HG02981 (cell line): ENCODE data around the gene C17orf100.

Experiments used
- ATAC-seq: cut with Tn5 transposase; IDR thresholded peaks from one replicate; pipeline ENCODE4 v1.9.1; 2021; ENCODE audit warnings: mild to moderate bottlenecking, moderate library complexity; ENCODE audit not compliant: unreplicated experiment

C17orf100 gene

GRCh38 chr17:6651354-6651918, at the start of gene C17orf100, which contains the start of gene MED31:
Gene C17orf100 (plus strand): TSS chr17:6651762. CDS start chr17:6651914, 152 bp downstream.
Gene MED31 (minus strand): TSS chr17:6651605. CDS start chr17:6651528, 77 bp downstream.
- peak; percentile 82 for ATAC-seq

DNA sequence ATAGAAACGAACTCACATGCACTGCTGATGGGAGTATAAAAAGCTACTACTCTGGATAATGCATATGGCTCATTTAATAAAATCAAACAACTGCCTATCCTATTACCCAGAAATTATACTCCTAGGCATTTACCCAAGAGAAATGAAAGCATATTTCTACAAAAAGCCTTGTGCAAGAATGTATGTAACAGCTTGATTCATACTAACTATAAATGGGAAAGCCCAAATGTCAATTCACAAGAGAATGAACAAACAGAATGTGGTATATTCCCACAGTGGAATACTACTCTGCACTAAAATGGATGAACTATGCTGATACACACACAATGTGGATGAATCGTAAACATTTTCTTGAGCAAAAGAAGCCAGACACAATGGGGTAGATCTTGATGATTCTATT, 49.4 kb upstream of the C17orf100 start:
- no peak for ATAC-seq

DNA sequence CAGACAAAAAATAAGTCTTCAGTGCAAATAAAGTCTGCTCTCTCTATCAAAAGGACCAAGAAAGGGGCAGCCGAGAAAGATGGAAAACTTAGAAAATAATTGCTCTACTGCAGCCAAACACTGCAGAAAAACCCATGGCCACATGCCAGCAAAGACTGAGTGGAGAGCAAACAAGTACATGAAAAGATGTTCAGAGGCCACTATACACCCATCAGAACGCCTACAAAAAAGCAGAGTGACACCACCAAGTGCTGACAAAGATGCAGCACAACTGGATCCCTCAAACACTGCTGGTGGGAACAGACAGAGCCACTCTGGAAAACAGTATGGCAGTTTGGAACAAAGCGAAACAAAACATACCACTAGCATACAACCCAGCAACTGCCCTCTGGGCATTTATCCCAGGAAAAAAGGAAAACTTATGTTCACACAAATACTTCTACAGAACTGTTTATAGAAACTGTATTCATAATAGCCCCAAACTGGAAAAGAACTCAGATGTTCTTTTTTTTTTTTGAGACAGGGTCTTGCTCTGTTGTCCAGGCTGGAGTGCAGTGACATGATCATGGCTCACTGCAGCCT, 47.7 kb upstream of the C17orf100 start:
- no peak for ATAC-seq

- ATAC-seq = no peak
Observed at GRCh38 chr17:6605142-6605541, 46.4 kb upstream of the C17orf100 start.

DNA sequence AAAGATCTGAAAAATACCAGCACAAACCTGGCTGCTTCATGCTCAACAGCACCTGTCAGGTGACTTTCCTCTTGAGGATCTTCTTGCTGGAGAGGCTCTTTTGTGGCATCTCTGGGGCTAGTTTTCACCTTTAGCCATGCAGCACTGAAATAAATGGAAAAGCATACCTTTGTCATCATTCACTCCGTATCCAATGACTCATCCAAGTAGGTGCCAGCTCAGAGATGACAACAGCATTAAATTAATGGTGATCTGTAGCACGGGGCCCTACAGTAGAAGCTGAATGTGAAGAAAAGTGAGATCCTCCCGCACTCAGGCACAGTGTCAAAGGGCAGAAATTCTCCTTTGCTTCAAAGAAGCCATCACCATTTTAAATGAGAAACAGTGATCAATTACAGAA, 43.2 kb upstream of the C17orf100 start:
- no peak for ATAC-seq

DNA sequence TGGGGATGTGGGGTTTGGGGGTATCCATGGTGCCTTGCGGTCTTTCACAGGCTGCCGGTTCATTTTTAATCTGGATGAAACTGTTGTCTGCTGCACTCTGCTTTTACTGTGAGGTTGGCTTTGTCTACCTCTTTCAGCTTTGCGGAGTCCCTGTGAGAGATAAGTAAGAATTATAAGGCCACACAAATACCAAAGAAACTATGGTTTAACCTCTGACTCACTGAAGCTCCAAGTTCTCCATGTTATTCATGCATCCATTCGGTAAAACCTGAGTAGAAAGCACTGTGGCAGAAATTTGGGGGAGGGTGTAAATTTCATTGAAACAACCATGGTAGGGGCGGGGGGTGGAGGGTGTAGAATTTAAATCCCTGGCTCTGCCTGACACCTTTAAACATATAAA, 41.6 kb upstream of the C17orf100 start:
- no peak for ATAC-seq

DNA sequence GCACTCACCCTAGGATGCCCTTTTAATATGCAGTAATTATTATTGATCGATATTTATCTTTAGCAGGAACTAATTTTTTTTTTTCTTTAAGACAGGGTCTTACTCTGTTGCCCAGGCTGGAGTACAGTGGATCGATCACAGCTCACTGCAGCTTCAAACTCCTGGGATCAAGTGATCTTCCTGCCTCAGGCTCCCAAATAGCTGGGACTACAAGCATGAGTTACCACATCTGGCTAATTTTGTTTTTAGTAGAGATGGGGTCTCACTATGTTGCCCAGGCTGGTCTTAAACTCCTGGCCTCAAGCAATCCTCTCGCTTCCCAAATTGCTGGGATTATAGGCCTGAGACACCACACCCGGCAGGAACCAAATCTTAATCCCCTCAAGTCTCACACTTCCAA, 40.3 kb upstream of the C17orf100 start:
- ATAC-seq = no peak

DNA sequence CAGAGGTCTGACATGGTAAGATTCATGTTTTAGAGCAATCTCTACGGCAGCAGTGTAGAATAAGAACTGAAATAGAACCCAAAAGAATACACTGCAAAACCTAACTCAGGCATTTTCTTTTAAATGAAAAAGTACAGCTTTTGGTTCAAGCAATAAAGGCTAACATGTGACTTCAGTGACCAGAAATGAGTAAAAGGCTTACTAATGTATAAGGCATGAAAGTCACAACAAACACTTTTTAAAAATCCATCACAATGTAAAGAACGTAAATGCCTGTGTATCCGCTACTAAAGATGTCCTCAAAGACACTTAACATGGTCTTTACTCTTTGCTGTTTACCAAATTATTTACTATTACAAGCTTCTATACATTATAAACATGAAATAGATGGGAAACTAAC, 27.6 kb upstream of the C17orf100 start:
- no peak for ATAC-seq

- no peak for ATAC-seq
Observed at GRCh38 chr17:6626616-6627015, 24.9 kb upstream of the C17orf100 start.

DNA sequence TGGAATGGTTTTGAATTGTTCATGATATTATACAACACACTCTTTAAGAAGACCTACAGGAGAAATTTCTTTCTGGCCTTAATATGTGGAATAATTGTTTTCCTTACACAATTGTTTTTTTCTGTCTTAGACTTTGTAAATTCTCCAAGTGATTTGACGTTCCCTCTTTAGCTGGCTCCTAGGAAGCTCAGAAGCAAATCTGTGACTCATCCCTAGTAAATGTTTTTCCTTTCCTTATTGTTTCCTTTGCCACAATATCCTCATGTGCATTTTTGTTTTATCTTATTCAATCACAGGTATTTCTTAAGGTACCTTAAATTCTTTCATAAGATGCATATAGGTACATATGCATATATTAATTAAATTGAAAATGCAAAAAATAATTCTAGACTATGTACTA, 24.5 kb upstream of the C17orf100 start:
- no peak for ATAC-seq

DNA sequence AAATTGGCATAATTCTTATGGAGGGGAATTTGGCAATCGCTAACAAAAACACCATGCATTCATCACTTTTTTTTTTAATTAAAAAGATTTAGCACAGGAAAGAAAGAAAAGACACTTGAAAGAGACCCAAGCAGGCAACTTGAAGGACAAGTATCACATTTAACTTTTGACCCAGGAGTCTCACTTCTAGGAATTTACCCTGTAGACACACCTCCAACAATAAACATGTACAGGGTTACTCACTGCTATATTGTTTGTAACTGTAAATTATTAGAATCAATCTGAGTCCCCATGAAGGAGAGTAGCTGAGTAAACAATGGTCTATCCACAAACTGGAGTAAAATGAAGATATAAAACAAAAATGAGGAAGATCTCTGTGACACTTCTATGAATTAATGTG, 21.2 kb upstream of the C17orf100 start:
- no peak for ATAC-seq

- no peak for ATAC-seq
Observed at GRCh38 chr17:6632530-6632929, 19.0 kb upstream of the C17orf100 start.

- no peak for ATAC-seq
Observed at GRCh38 chr17:6633263-6633662, 18.3 kb upstream of the C17orf100 start.

GRCh38 chr17:6636105-6636504, 15.5 kb upstream of the C17orf100 start:
- no peak for ATAC-seq

DNA sequence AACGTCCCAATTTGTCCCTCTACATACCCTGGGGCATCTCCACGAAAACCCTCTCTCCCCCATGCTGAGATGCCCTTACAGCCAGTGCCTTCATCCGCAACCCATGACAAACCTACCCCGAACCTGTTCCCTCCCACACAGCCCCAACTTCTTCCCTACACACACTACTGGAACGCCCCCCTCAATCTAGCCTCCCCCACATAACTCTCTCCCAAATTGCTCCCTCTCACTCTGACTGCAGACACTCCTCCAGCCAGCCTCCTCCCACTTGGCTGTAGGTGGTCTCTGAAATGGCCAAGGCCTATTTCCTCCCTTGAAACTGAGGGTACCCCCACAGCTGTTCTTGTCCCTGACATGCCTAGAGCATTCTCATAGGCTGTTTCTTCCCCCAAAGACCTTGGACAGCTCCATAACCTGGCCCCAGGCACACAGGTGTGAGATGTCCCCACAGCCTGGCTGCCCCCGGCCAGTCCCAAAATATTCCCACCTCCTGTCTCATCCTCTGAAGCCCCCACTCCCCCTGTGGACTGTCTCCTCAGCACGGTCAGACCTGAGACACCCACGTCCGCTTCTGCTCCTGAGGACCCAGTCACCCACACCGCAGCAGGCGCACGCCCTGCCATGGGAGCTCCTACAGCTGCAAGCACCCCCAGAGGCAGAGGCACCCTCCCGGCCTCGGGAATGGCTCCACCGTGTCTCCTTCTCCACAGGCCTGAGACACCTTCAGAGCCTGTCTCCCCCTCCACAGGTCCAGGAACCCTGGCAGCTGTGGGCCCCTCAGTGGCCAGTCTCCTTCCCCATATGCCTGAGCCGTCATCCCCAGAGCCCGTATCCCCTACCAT, 14.7 kb upstream of the C17orf100 start:
- ATAC-seq = no peak

GRCh38 chr17:6637458-6637840, 14.1 kb upstream of the C17orf100 start:
- ATAC-seq = no peak

DNA sequence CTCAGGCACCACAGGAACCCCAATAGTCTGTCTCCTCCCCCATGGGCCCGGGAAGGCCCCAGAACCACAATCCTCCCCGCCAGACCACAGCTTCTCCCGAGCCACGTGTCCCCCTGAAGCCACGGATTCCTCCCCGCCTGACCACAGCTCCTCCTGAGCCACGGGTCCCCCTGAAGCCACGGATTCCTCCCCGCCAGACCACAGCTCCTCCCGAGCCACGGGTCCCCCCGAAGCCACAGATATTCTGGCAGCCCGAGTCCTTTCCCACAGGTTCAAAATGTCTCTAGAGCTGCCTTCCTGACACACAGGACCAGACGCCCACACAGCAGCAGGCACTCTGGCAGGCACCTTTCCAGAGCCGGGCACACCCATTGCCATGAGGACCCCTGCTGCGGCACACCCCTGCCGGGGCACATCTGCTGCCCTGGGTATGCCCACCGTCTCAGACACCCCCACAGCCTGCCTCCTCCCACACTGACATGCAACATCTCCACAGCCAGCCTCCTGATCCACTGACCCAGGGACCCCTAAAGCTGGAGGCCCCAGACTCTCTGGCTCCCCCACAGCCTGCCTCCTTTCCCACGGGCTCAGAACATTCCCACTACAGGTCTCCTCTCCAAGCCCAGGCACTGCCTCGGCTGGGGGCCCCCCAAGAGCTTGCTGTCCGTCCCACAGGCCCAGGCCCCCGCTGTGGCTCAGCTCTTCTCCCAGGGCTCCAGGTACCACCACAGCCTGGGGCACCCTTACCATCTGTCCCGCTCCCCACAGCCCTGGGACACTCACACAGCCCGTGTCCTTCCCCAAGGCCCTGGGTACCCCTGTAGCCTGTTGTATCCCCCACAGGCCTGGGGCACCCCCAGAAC, 13.3 kb upstream of the C17orf100 start:
- no peak for ATAC-seq

DNA sequence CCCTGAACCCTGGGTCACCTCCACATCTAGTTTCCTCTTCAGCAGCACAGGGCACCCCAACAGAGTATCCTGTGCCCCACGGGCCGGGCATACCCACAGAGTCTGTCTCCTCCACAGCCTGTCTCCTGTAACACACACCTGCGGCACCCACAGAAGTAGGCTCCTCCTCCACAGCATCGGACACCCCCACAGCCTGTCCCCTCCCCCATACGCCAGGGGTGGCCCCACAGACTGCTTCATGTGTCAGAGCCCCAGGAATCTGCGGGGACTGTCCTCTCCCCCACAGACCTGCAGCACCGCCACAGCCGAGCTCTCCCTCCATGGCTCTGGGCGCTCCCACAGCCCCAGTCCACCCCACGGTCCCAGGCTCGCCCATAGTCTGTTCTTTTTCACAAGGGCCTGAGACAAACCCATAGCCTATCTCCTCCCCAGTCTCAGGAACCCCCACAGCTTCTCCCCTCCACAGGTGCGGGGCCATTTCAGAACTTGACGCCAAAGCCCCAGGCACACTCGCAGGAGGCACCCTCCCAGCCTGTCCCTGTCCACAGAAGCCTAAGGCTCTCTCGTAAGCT, 12.5 kb upstream of the C17orf100 start:
- no peak for ATAC-seq

DNA sequence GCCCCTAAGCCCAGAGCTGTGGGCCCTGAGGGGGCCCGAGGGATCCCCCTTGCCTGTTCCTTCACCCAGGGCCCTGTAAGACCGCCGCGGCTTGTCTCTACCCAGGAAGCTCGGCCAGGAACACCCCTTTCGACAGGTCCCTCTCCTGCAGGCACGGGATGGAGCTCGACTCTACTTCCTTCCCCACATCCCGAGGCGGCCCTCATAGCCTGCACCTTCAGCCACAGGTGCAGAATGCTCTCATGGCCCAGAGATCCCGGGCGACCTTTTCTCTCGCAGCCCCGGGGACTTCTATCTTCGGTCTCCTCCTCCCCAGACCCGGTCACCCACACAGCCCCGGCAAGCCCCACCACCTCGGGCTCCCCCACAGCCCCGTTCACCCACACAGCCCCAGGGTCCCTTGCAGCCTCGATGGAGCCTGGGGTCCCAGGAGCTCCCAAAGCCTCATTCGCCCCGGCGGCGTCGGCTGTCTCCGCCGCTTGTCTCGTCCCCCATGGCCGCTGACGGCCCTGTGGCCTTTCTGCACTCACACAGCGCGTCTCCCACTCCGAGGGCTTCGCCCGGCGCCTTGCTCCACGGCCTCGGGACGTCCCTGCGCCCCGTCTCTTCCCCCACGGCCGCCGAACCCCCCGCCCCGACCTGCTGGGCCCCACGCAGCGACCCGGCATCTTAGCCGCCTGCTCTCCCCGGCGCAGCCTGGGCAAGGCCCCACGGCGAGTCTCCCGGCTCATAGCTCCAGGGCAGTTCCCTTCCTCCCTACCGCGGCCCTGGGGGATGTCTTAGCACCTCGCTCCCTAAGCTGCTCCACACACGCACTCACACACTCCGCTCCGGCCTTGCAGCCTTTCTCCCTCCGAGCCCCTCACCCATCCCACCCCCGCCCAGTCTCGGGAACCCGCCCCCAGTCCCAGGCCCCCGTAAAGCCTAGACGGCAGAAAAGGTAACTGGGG, 11.7 kb upstream of the C17orf100 start:
- ATAC-seq = no peak
